Esophagus squamous epithelium (tissue), 5 donors: ENCODE data around the gene FBXW2. TPM values are rescaled to one million over a fixed set of nuclear protein-coding genes. Genes with fewer than 3 reads are reported as not detected.

Experiments
- DNase-seq: peaks from one replicate; lab custom pipeline; 2025; lab: John Stamatoyannopoulos, UW
- H3K27ac ChIP-seq, 4 donors: fragments of 200-600 bp; sonication (generic); one replicate each; pipeline ENCODE4 v1.5.1; 2016 to 2019; ENCODE audit warnings: mild to moderate bottlenecking in 1 of 4
- H3K27me3 ChIP-seq, 4 donors: fragments of 200-600 bp; sonication (generic); 1 replicate in 3 of 4; 2 replicates in 1 of 4; pipeline versions ENCODE4 v1.5.1 to v1.6.0; 2017 to 2021; ENCODE audit warnings: antibody characterized with exemption in 1 of 4
- H3K36me3 ChIP-seq, 3 donors: fragments of 200-600 bp; sonication (generic); one replicate each; pipeline ENCODE4 v1.5.1; 2016 to 2019
- H3K4me1 ChIP-seq, 3 donors: fragments of 200-600 bp; sonication (generic); one replicate each; pipeline ENCODE4 v1.5.1; 2017 to 2019
- H3K4me3 ChIP-seq, 4 donors: fragments of 200-600 bp; sonication (generic); 1 replicate in 3 of 4; 2 replicates in 1 of 4; pipeline ENCODE4 v1.5.1; 2016 to 2019; ENCODE audit warnings: mild to moderate bottlenecking in 2 of 4, moderate library complexity in 1 of 4
- H3K9me3 ChIP-seq, 3 donors: fragments of 200-600 bp; sonication (generic); one replicate each; pipeline ENCODE4 v1.5.1; 2016 to 2019
- POLR2A ChIP-seq, 4 donors: fragments of 450-650 bp; IDR thresholded peaks; one replicate each; pipeline ENCODE4 v1.6.1; 2017; ENCODE audit warnings: antibody characterized with exemption in 4 of 4, mild to moderate bottlenecking in 4 of 4, moderate library complexity in 3 of 4
- WGBS, 2 donors: methylation state at CpG; one replicate each; pipeline ENCODE4 v1.1.5; 2018; 5-methylcytosine and 5-hydroxymethylcytosine counted together
- intact Hi-C: fragments of 100-400 bp; cut with DNase I; formaldehyde crosslinking; loops from one replicate; pipeline ENCODE4 v1.15.0; 2022
- total RNA-seq, 4 donors: library from RNA; depleted of rRNA; stranded (reverse); fragments of >200 nt; gene quantifications; one replicate each; pipeline ENCODE4 v1.1.0, GENCODE V29; 2016
- TF ChIP-seq, protein P1 (sequence below), 6 experiments: fragments of 450-650 bp in 4 of 6; fragments of 200-600 bp in 2 of 6; sonication (generic) in 2 of 6; IDR thresholded peaks; one replicate each; pipeline ENCODE4 v1.5.1; 2016 to 2019; ENCODE audit warnings: antibody characterized with exemption in 6 of 6, mild to moderate bottlenecking in 4 of 6, moderate library complexity in 4 of 6
- donor health status: DM: yes; HTN: yes; CAD: no.

The FBXW2 gene
- total RNA-seq, 4 donors from 2014 or later, result 23.1 to 41.6 (median 31.7) TPM

DNA sequence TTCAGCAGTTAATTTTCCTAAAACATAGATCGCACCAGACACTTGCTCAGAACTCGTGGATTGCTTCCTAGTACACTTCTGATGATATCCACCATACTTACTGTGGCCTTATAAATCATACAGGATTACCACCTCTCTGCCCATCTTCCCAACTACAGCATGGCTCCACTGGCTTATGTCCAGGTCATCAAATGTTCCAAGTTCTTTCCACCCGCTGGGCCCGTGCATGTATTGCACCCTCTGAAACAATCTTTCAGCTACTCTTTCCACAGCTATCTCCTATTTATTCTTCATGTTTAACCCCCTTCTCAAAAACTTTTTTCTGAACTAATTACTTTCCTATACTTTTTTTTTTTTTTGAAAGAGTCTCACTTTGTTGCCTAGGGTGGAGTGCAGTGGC is 18.5 kb downstream of the FBXW2 start:
- TF ChIP-seq POLR2A (IDR thresholded peaks at IDR 0.05), result no peak
- TF ChIP-seq, protein P1, sequence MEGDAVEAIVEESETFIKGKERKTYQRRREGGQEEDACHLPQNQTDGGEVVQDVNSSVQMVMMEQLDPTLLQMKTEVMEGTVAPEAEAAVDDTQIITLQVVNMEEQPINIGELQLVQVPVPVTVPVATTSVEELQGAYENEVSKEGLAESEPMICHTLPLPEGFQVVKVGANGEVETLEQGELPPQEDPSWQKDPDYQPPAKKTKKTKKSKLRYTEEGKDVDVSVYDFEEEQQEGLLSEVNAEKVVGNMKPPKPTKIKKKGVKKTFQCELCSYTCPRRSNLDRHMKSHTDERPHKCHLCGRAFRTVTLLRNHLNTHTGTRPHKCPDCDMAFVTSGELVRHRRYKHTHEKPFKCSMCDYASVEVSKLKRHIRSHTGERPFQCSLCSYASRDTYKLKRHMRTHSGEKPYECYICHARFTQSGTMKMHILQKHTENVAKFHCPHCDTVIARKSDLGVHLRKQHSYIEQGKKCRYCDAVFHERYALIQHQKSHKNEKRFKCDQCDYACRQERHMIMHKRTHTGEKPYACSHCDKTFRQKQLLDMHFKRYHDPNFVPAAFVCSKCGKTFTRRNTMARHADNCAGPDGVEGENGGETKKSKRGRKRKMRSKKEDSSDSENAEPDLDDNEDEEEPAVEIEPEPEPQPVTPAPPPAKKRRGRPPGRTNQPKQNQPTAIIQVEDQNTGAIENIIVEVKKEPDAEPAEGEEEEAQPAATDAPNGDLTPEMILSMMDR (IDR thresholded peaks at IDR 0.05), result no peak
- Histone ChIP-seq H3K36me3 (peaks cover 9 to 96% (median 26%) of the 10 kb centered on the region in 3 donors), H3K4me1 (peaks cover 0 to 17% (median 0%) of the 10 kb centered on the region in 3 donors), H3K27me3 (no peaks in the 10 kb centered on the region), H3K27ac (no peak overlapping the region), H3K4me3 (no peak overlapping the region), H3K9me3 (no peaks in the 10 kb centered on the region)
- DNase-seq, result no peak
- intact Hi-C loops, result no loop called here
- 86 to 91% methylated on average over 4 of the region's 4 CpGs for WGBS, 2 donors

DNA sequence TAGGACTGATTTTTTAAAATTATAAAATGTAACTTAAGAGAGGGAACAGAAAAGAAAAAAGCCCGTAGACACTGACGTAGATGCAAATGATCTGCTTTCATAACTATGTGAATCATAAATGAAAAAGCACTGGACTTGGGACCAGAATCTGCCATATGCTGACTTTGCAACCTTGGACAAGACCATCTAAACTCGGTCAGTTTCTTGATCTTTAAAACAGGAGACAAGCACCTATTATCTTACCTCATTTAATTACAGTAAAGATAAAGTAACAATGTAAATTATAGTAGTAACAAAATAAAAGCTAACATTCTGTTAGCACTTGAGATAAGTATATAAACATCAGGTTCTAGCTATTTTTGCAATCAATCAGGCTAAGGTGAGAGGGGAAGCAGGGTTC is 20.0 kb downstream of the FBXW2 start:
- H3K4me1 ChIP-seq, result peaks cover 0 to 22% (median 7%) of the 10 kb centered on the region in 3 donors
- no peaks in the 10 kb centered on the region for H3K9me3 ChIP-seq
- no peaks in the 10 kb centered on the region for H3K27me3 ChIP-seq
- peaks cover 9 to 99% (median 32%) of the 10 kb centered on the region in 3 donors for H3K36me3 ChIP-seq
- H3K27ac ChIP-seq, result no peak overlapping the region
- no peak for DNase-seq
- WGBS, 2 donors, result 87% methylated on average over 3 of the region's 3 CpGs
- no peak overlapping the region for H3K4me3 ChIP-seq
- intact Hi-C loops, result no loop called here
- no peak for TF ChIP-seq POLR2A (IDR thresholded peaks at IDR 0.05)
- TF ChIP-seq, protein P1 (IDR thresholded peaks at IDR 0.05), result no peak

DNA sequence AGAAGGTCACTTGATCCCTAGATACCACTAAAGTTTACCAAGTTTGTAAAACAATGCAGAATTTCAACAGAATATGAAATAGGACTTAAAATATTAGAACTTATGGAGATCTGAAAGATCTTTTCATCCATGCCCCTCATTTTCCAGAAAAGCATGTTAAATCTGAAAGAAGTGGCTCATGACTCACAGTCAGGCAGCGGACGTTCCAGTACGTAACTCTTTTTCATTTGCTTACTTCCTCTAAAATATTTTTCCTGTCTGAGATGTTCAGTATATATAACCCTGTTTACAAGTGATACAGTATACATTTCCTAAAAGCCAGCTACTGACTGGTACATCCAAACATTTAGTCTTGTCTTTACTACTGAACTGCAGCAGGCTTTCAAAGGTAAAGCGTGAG is 22.3 kb downstream of the FBXW2 start:
- 88 to 91% methylated on average over 4 of the region's 4 CpGs for WGBS, 2 donors
- DNase-seq, result no peak
- no peak overlapping the region for H3K27ac ChIP-seq
- no peaks in the 10 kb centered on the region for H3K27me3 ChIP-seq
- peaks cover 8 to 34% (median 14%) of the 10 kb centered on the region in 3 donors for H3K4me1 ChIP-seq
- no peak overlapping the region for H3K4me3 ChIP-seq
- H3K9me3 ChIP-seq, result no peaks in the 10 kb centered on the region
- intact Hi-C loops, result no loop called here
- TF ChIP-seq, protein P1 (IDR thresholded peaks at IDR 0.05), result no peak
- no peak for TF ChIP-seq POLR2A (IDR thresholded peaks at IDR 0.05)
- H3K36me3 ChIP-seq, result peaks cover 0 to 98% (median 34%) of the 10 kb centered on the region in 3 donors

DNA sequence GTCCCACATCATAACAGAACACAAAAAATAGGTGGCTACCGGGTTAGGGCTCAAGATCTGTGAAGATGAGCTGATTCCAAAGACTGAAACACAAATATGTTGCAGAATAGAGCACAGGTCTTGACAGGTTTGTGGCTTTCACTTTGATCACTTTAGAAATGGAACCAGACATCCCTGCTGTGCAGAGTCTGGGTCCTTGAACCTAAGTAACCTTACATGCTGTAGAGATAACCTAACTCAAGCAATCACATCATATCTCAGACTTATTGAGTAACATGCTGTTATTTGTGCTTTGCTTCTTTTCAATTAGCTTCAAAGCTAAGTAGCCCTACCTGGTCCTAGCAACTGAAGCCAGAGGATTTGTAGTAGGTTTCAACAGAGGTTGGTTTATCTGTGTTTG is 24.3 kb downstream of the FBXW2 start:
- TF ChIP-seq POLR2A (IDR thresholded peaks at IDR 0.05), result no peak
- TF ChIP-seq, protein P1 (IDR thresholded peaks at IDR 0.05), result no peak
- H3K27me3 ChIP-seq, result no peaks in the 10 kb centered on the region
- H3K4me3 ChIP-seq, result no peak overlapping the region
- peaks cover 0 to 98% (median 40%) of the 10 kb centered on the region in 3 donors for H3K36me3 ChIP-seq
- WGBS, 2 donors, result 36 to 47% methylated on average over 1 of the region's 1 CpG
- intact Hi-C loops, result no loop called here
- DNase-seq, result no peak
- no peak overlapping the region for H3K27ac ChIP-seq
- H3K4me1 ChIP-seq, result peaks cover 8 to 30% (median 14%) of the 10 kb centered on the region in 3 donors
- H3K9me3 ChIP-seq, result no peaks in the 10 kb centered on the region

DNA sequence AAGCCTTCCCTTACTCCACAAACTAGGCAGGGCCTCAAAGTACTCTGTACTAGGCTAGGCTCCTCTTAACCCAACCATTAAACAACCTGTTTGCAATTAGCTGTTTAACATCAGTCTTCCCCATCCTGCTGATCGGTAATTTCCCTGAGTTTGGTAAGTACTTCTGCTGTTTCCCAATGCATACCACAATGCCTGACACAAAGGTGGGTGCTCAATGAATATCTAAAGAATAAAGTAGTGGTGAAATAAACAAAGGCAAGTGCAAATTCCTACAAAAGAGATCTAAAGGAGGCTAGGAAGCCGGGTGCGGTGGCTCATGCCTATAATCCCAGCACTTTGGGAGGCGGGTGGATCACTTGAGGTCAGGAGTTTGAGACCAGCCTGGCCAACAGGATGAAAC is 25.0 kb downstream of the FBXW2 start:
- no peaks in the 10 kb centered on the region for H3K9me3 ChIP-seq
- peak overlapping the region in 2 of 4 donors; percentile 45 to 49 for H3K27ac ChIP-seq
- peaks cover 0 to 98% (median 41%) of the 10 kb centered on the region in 3 donors for H3K36me3 ChIP-seq
- H3K4me3 ChIP-seq, result no peak overlapping the region
- H3K4me1 ChIP-seq, result peaks cover 8 to 30% (median 14%) of the 10 kb centered on the region in 3 donors
- intact Hi-C loops, result no loop called here
- H3K27me3 ChIP-seq, result no peaks in the 10 kb centered on the region
- no peak for TF ChIP-seq POLR2A (IDR thresholded peaks at IDR 0.05)
- TF ChIP-seq, protein P1 (IDR thresholded peaks at IDR 0.05), result no peak
- DNase-seq, result no peak
- WGBS, 2 donors, result 92 to 100% methylated on average over 1 to 4 of the region's 4 CpGs
